Stimulated activated naive CD8-positive, alpha-beta T cell treated with anti-CD3 and anti-CD28 coated beads, Interleukin-15, Interleukin-2, amounts not matched to agents 100 ng/mL and 50 ng/mL, for 24 hours (primary cell): ENCODE measurements around the gene CYLD.

Experiments
- H3K27ac Mint-ChIP-seq: one replicate; pipeline ENCODE4 v1.8.0; 2021; ENCODE audit warnings: mild to moderate bottlenecking, mixed read lengths
- H3K27me3 Mint-ChIP-seq: one replicate; pipeline ENCODE4 v1.8.0; 2021; ENCODE audit warnings: mixed read lengths
- H3K36me3 Mint-ChIP-seq: one replicate; pipeline ENCODE4 v1.8.0; 2021; ENCODE audit warnings: low read depth, mixed read lengths
- H3K4me1 Mint-ChIP-seq: one replicate; pipeline ENCODE4 v1.8.0; 2021; ENCODE audit warnings: low read depth, mixed read lengths
- H3K4me3 Mint-ChIP-seq: one replicate; pipeline ENCODE4 v1.8.0; 2021; ENCODE audit warnings: mild to moderate bottlenecking, mixed read lengths
- H3K9me3 Mint-ChIP-seq: one replicate; pipeline ENCODE4 v1.8.0; 2021; ENCODE audit warnings: mixed read lengths

The CYLD gene

DNA sequence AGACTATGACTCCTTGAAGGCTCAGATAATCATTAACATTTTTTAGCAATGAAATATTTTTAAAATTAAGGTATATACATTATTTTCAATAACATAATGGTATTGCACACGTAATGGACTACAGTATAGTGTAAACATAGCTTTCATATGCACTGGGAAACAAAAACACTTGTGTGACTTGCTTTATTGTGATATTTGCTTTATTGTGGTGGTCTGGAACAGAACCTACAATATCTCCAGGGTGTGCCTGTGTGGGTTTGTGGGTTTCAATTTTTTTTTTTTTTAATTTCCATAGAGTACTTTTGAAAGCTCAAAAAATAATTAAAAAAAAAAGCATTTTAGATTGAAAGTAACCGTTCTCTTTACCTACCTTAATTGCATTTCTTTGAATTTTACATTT lies 25.3 kb downstream of the CYLD start:
- Mint-ChIP-seq H3K4me1 (peaks cover 95% of the 10 kb centered on the region), H3K4me3 (peak overlapping the region; percentile 2), H3K9me3 (peaks cover 4% of the 10 kb centered on the region), H3K27me3 (no peaks in the 10 kb centered on the region), H3K36me3 (peaks cover 83% of the 10 kb centered on the region), H3K27ac (peak overlapping the region; percentile 29)

DNA sequence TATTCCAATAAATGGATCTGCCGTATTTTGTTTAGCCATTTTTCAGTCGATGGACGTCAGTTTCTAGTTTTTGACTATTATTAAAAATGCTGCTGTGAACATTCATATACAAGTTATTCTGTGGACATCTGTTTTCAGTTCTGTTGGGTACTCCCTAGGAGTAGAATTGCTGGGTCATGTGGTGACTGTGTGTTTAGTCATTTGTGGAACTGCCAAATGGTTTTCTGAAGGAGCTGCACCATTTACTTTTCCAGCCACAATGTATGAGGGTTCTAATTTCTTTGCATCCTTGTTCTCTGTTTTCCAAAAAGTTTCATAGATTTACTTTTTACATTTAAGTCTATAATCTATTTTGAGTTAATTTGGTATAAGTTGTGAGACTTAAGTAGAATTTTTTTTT lies 29.5 kb downstream of the CYLD start:
- H3K9me3 Mint-ChIP-seq: peaks cover 4% of the 10 kb centered on the region
- peaks cover 69% of the 10 kb centered on the region for H3K36me3 Mint-ChIP-seq
- peaks cover 83% of the 10 kb centered on the region for H3K4me1 Mint-ChIP-seq
- no peak overlapping the region for H3K27ac Mint-ChIP-seq
- H3K4me3 Mint-ChIP-seq: no peak overlapping the region
- H3K27me3 Mint-ChIP-seq: no peaks in the 10 kb centered on the region

DNA sequence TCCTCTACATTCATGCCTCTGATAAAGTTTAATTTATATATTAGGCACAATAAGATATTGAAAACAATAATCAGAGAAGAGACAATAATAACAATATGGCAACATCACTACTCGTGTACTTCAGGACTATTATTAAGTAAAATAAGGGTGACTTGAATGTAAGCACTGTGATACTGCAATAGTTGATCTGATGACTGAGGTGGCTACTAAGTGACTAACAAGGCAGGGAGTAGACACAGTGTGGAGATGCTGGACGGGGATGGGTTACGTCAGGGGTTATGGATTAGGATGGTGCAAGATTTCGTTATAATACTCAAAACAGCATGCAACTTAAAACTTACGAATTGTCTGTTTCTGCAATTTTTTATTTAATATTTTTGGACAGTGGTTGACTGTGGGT lies 32.5 kb downstream of the CYLD start:
- Mint-ChIP-seq H3K9me3 (peaks cover 4% of the 10 kb centered on the region), H3K27me3 (no peaks in the 10 kb centered on the region), H3K27ac (no peak overlapping the region), H3K4me3 (no peak overlapping the region), H3K36me3 (peaks cover 54% of the 10 kb centered on the region), H3K4me1 (peaks cover 74% of the 10 kb centered on the region)

DNA sequence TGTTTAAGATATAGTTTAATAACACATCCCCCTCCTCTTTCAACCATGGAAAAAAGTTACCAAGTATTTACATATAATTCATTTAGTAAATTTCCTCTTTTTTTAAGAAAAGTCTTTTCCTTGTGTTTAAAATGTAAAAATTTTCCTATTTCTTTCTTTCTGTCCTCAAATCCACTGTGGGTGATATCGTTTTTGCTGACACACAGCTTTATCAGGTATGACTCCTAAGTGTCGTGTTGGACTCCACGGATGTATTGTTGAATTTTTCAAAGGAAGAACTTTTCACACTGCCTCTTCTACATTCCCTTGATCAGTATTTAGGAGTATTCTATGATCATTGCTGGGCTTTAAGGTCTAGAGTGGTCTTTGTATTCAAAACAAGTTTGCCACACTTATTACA lies 33.1 kb downstream of the CYLD start:
- no peak overlapping the region for H3K4me3 Mint-ChIP-seq
- peaks cover 55% of the 10 kb centered on the region for H3K36me3 Mint-ChIP-seq
- H3K4me1 Mint-ChIP-seq: peaks cover 69% of the 10 kb centered on the region
- no peak overlapping the region for H3K27ac Mint-ChIP-seq
- no peaks in the 10 kb centered on the region for H3K27me3 Mint-ChIP-seq
- peaks cover 4% of the 10 kb centered on the region for H3K9me3 Mint-ChIP-seq

DNA sequence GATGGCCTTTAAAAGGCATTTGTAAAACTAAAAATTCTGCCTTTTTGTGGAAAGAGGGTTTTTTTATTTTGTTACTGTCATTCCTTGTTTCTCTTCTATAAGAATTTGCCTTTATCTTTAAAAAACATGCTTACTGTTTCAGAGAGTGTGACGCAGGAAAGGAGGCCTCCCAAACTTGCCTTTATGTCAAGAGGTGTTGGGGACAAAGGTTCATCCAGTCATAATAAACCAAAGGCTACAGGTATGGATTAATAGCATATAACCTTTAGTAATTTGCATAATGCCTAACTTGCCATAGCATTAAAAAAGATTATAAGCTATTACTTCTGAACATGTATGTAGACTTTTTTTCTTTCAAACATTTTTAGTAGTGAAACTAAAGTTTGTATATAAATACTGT lies 34.2 kb downstream of the CYLD start:
- H3K36me3 Mint-ChIP-seq: peaks cover 60% of the 10 kb centered on the region
- peaks cover 66% of the 10 kb centered on the region for H3K4me1 Mint-ChIP-seq
- H3K27ac Mint-ChIP-seq: no peak overlapping the region

DNA sequence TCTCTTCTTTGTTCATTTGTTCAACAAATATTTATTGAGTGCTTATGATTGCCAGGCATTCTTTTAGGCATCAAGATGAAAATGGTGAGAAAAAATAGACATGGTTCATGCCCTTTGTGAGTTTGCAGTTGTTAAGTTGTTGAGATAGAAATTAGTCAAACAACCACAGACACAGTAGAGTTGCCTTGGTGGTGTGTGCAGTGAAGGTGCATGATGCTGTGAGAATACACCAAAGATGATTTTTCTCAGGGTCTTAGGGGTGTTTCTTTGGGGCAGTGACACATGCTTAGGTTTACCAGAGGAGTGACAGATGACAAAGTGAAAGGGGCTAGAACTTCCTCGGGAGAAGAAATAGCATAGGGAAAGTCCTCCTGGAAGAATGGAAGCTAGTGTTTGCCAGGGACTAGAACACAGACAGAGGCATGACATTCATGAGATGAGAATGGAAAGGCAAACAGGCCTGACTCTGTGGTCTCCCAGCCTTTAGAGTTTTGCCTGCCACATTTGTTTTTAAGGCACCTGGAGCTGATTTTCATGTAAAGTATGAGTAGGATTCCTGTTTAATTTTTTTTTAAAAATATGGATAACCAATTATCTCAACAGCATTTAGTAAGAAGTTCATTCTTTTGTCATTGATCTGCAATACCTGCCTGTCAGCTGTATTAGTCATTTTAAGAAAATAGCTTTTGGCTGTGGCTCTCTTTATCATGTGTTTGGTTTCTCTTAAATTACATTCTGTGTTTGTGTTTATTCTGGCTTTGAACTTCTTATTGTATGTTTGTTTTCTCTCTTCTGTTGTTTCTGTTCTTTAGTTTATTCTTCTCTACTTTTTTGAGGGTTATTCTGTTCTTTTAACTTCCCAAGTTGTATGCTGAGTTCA lies 36.6 kb downstream of the CYLD start:
- no peak overlapping the region for H3K4me3 Mint-ChIP-seq
- peaks cover 56% of the 10 kb centered on the region for H3K36me3 Mint-ChIP-seq
- H3K4me1 Mint-ChIP-seq: peaks cover 63% of the 10 kb centered on the region
- H3K27ac Mint-ChIP-seq: peak overlapping the region; percentile 56
- no peaks in the 10 kb centered on the region for H3K9me3 Mint-ChIP-seq
- no peaks in the 10 kb centered on the region for H3K27me3 Mint-ChIP-seq

More for the DNA sequence above, 34.2 kb downstream of the CYLD start:
- no peak overlapping the region for H3K4me3 Mint-ChIP-seq
- peaks cover 4% of the 10 kb centered on the region for H3K9me3 Mint-ChIP-seq
- no peaks in the 10 kb centered on the region for H3K27me3 Mint-ChIP-seq

DNA sequence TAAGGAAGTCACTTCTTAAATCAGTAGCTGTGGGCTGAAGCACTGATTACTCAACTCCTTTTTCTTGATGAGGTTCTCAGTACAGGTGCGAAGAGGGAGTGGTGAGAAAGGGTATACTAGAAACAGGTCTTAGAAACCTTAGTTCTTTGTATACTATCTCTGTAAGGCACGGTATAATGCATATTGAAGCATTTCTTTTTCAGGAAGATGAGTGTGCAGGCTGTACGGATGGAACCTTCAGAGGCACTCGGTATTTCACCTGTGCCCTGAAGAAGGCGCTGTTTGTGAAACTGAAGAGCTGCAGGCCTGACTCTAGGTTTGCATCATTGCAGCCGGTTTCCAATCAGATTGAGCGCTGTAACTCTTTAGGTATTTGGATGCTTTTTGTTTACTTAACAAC lies 39.2 kb downstream of the CYLD start:
- Mint-ChIP-seq H3K36me3 (peaks cover 69% of the 10 kb centered on the region), H3K4me1 (peaks cover 43% of the 10 kb centered on the region), H3K9me3 (no peaks in the 10 kb centered on the region), H3K27me3 (no peaks in the 10 kb centered on the region), H3K4me3 (no peak overlapping the region), H3K27ac (peak overlapping the region; percentile 68)

DNA sequence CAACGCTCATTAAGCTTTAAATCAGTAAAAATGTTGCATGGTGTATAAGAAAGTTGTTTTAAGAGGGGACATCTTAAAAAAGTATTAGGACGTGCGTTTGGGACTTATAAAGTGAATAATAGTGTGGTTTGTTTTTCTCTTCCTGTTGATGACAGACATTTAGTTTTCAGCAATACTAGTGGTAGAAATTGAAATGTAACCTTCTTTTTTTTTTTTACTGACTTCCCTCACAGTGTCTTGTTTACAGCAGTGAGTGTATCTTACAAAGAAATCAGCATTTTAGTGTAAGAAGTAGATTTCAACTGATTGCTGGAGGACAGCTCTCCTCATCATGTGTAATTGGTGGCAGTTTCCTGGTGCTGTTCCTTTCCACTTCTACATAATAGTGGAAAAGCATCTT lies 39.6 kb downstream of the CYLD start:
- H3K4me3 Mint-ChIP-seq: no peak overlapping the region
- peaks cover 41% of the 10 kb centered on the region for H3K4me1 Mint-ChIP-seq
- peak overlapping the region; percentile 68 for H3K27ac Mint-ChIP-seq
- peaks cover 73% of the 10 kb centered on the region for H3K36me3 Mint-ChIP-seq
- H3K27me3 Mint-ChIP-seq: no peaks in the 10 kb centered on the region
- H3K9me3 Mint-ChIP-seq: no peaks in the 10 kb centered on the region

DNA sequence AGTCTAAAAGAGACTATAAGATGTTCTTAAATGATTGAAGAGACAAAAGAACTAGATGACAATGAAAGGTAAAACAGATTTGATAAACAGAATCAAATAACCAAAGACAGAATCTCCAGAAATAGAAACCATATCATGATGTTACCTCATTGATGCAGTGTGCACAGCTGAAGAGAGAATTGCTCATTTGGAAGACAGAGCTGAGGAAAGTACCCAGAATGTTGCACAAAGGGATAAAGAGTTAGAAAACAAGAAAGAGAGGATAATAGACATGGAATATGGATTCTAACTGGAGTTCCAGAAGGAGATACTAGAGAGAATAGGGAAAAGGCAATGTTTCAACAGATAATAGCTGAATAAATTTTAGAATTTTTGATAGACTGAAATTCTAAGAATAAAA lies 47.9 kb downstream of the CYLD start:
- H3K9me3 Mint-ChIP-seq: peaks cover 4% of the 10 kb centered on the region
- H3K4me3 Mint-ChIP-seq: no peak overlapping the region
- no peaks in the 10 kb centered on the region for H3K27me3 Mint-ChIP-seq
- peaks cover 74% of the 10 kb centered on the region for H3K36me3 Mint-ChIP-seq
- peaks cover 10% of the 10 kb centered on the region for H3K4me1 Mint-ChIP-seq
- H3K27ac Mint-ChIP-seq: no peak overlapping the region

DNA sequence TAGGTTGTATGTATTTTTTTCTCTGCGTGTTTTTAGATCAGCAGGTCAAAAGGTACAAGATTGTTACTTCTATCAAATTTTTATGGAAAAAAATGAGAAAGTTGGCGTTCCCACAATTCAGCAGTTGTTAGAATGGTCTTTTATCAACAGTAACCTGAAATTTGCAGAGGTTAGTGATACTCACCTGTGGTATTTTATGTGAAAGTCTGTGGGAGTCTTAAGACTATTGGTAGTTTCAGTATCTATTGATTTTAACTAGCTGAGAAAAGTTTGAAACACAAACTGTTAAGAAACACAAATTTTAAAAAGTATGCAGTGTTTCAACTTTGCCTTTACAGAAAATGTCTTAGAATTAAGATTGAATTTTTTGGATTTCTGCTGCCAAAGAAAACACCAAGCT lies 49.6 kb downstream of the CYLD start:
- H3K4me3 Mint-ChIP-seq: no peak overlapping the region
- no peak overlapping the region for H3K27ac Mint-ChIP-seq
- no peaks in the 10 kb centered on the region for H3K27me3 Mint-ChIP-seq
- peaks cover 72% of the 10 kb centered on the region for H3K36me3 Mint-ChIP-seq
- H3K9me3 Mint-ChIP-seq: peaks cover 4% of the 10 kb centered on the region
- H3K4me1 Mint-ChIP-seq: peaks cover 10% of the 10 kb centered on the region

DNA sequence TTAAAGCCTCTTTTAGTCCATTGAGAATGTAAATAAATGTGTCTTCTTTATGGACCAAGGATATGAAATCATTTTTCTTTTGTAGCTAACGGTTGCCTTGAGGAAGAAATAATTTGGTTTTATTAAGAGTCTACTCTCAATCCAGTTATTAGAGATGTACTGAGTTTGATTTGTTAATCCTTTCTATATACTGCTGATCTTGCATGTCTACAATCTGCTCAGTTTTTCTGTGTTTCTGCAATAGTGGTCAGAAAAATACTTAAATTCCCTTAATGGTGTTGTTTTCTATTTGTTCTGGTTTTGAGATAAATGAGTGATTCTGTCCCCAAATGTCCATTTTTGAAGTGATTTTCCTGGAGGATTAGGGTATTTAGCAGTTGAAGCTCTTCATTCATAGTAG lies 54.9 kb downstream of the CYLD start:
- H3K4me3 Mint-ChIP-seq: no peak overlapping the region
- no peaks in the 10 kb centered on the region for H3K9me3 Mint-ChIP-seq
- peaks cover 52% of the 10 kb centered on the region for H3K36me3 Mint-ChIP-seq
- H3K27me3 Mint-ChIP-seq: no peaks in the 10 kb centered on the region
- H3K4me1 Mint-ChIP-seq: peaks cover 2% of the 10 kb centered on the region
- no peak overlapping the region for H3K27ac Mint-ChIP-seq

DNA sequence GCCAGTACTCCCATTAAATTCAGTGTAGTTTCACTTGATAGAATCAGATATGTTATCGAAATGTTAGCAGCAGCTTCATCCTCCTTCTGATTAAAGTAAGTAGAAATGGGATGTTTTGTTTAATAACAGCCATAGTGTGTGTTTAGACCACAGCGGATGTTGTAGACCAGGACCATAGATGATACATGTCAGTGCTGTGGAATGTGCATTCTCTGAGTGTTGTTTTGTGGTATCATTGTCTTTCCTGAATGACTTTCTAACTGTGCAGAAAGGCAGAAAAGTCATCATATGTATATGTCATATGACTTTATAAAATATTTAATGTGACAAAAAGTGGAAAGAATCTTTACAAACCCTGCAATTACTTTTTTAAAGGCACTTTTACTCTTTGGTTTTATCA lies 55.6 kb downstream of the CYLD start:
- no peak overlapping the region for H3K4me3 Mint-ChIP-seq
- no peaks in the 10 kb centered on the region for H3K9me3 Mint-ChIP-seq
- no peaks in the 10 kb centered on the region for H3K4me1 Mint-ChIP-seq
- no peaks in the 10 kb centered on the region for H3K27me3 Mint-ChIP-seq
- H3K27ac Mint-ChIP-seq: no peak overlapping the region
- peaks cover 49% of the 10 kb centered on the region for H3K36me3 Mint-ChIP-seq

DNA sequence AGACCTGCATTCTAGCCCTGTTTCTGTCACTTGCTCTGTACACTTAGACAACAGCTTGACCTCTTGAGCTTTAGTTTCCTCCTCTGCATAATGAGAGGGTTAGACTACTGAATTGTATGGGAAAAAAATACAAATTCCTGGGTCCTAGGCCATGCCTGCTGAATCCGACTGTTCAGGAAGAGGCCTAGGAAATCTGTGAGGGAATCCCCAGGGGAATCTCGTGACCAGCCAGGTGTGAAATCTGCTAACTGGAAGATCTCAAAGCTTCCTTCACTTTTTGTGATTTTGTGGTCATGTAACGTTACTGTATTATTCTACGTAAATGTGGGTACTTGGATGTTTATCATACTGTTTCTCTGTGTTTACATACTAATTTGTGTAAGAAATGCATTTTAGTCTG lies 58.2 kb downstream of the CYLD start:
- peaks cover 27% of the 10 kb centered on the region for H3K36me3 Mint-ChIP-seq
- no peak overlapping the region for H3K27ac Mint-ChIP-seq
- no peaks in the 10 kb centered on the region for H3K27me3 Mint-ChIP-seq
- H3K4me1 Mint-ChIP-seq: no peaks in the 10 kb centered on the region
- no peaks in the 10 kb centered on the region for H3K9me3 Mint-ChIP-seq
- no peak overlapping the region for H3K4me3 Mint-ChIP-seq

DNA sequence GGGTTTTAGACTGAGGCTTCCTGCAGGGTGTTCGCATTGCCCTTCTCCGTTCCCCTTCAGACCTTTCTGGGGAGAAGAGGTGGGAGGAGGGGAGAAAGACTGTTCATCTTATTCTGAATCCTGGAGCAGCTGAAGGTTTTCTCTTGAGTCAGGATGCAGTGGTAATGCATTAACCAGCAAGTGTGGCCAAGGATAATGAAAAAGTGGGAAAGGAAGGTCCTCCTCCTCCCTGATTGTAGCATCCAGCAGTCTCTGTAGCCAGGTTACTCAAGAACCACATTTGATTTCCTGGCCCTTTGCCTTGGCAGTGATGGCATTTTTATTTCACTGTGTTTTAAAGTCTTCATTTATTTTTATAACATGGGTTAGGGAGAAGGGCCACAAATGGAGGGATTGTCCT lies 59.1 kb downstream of the CYLD start:
- Mint-ChIP-seq H3K27me3 (no peaks in the 10 kb centered on the region), H3K27ac (peak overlapping the region; percentile 69), H3K4me3 (no peak overlapping the region), H3K4me1 (peaks cover 5% of the 10 kb centered on the region), H3K9me3 (no peaks in the 10 kb centered on the region), H3K36me3 (peaks cover 20% of the 10 kb centered on the region)

DNA sequence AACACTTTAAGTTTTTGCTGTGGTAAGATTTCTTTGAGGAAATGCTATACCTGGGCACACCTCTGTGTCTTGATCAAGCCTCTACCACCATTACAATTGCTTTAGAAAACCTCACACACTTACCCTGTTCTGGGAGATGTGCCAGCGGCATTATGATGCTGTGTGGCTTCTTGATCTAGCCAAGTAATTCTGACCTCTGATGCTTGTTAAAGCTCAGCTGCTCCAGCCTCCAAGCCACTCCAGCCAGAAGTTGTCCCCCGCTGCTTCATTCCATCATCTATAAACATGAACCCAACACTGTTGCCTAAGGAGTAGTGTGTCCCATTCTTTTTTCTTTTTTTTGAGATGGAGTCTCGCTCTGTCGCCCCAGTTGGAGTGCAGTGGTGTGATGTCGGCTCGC lies 60.1 kb downstream of the CYLD start:
- Mint-ChIP-seq H3K27me3 (no peaks in the 10 kb centered on the region), H3K9me3 (no peaks in the 10 kb centered on the region), H3K4me1 (peaks cover 12% of the 10 kb centered on the region), H3K36me3 (peaks cover 11% of the 10 kb centered on the region), H3K27ac (no peak overlapping the region), H3K4me3 (no peak overlapping the region)

DNA sequence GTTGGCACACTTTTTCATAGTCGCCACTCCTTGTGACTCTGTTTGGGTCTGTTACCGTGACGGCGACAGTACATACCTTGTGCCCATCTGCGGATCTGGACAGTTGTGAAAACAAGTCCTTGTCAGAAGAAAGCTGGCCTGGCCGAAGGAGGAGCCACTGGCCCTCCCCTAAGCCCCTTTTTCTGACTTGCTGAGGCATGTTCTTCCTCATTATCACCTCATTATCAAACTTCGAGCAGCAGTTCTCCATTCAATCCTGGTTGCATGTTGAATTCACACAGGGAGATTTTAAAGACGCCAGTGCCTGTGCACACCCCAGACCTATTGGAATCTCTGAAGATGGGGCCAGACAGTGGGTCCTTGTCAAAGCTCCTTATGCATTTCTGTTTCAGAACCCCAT lies 61.1 kb downstream of the CYLD start:
- Mint-ChIP-seq H3K27ac (no peak overlapping the region), H3K36me3 (peaks cover under 1% of the 10 kb centered on the region)

More for the DNA sequence above, 61.1 kb downstream of the CYLD start:
- H3K4me3 Mint-ChIP-seq: no peak overlapping the region
- H3K4me1 Mint-ChIP-seq: peaks cover 12% of the 10 kb centered on the region
- H3K9me3 Mint-ChIP-seq: no peaks in the 10 kb centered on the region
- no peaks in the 10 kb centered on the region for H3K27me3 Mint-ChIP-seq
